ENCODE results near the gene SIN3B. TPM values are rescaled to one million over a fixed set of nuclear protein-coding genes. Genes with fewer than 3 reads are reported as not detected.

SIN3B gene
- polyA plus RNA-seq, 3 donors = 7.2 to 154 (median 10.2) TPM

GRCh38 chr19:16878181-16878965 is 49.2 kb downstream of the SIN3B start:
- no peak overlapping the region for H3K4me2 ChIP-seq (replicated peaks; ENCODE audit: extremely low read depth, low read length, poor library complexity, severe bottlenecking)
- H3K36me3 ChIP-seq (replicated peaks in 1 of 2; ENCODE audit: control insufficient read depth in 1 of 2, insufficient read depth in 2 of 2, low read length in 2 of 2) = peaks cover 52 to 66% of the 10 kb centered on the region in 2 donors
- Mint-ChIP-seq H3K4me1 (peaks cover 6% of the 10 kb centered on the region), H3K9me3 (peaks cover 57 to 70% (median 60%) of the 10 kb centered on the region in 7 donors), H3K27ac (no peak overlapping the region), H3K4me3 (no peak overlapping the region), H3K36me3 (peaks cover 64 to 79% of the 10 kb centered on the region in 2 donors), H3K27me3 (ENCODE audit: low read depth in 3 of 3) (peaks cover 0 to 6% (median 3%) of the 10 kb centered on the region in 3 donors)
- no peak overlapping the region for H2AFZ ChIP-seq (ENCODE audit: insufficient read depth, low read depth, low read length, poor library complexity, severe bottlenecking)
- no peak overlapping the region for H3K27ac ChIP-seq (ENCODE audit: low read depth in 1 of 2, low read length in 2 of 2)
- no peaks in the 10 kb centered on the region for H3K27me3 ChIP-seq (ENCODE audit: control insufficient read depth in 2 of 2, insufficient read depth in 2 of 2, low read length in 2 of 2)
- H3K9me3 ChIP-seq (replicated peaks in 1 of 2; ENCODE audit: control insufficient read depth in 1 of 2, insufficient read depth in 1 of 2, low read length in 2 of 2) = peaks cover 37 to 62% of the 10 kb centered on the region in 2 donors
- WGBS (ENCODE audit: insufficient coverage) = 98% methylated on average over 55 of the region's 55 CpGs
- intact Hi-C loops (cut with micrococcal nuclease) = no loop called here
- peaks cover 52% of the 10 kb centered on the region for H4K20me1 ChIP-seq (ENCODE audit: insufficient read depth, low read length)
- no peak for DNase-seq
- peaks cover 0 to 1% of the 10 kb centered on the region in 2 donors for H3K4me1 ChIP-seq (ENCODE audit: control insufficient read depth in 1 of 2, insufficient read depth in 2 of 2, low read length in 2 of 2)
- H3K9ac ChIP-seq (ENCODE audit: insufficient read depth, low read length, poor library complexity, severe bottlenecking) = no peak overlapping the region
- TF ChIP-seq, protein P1, sequence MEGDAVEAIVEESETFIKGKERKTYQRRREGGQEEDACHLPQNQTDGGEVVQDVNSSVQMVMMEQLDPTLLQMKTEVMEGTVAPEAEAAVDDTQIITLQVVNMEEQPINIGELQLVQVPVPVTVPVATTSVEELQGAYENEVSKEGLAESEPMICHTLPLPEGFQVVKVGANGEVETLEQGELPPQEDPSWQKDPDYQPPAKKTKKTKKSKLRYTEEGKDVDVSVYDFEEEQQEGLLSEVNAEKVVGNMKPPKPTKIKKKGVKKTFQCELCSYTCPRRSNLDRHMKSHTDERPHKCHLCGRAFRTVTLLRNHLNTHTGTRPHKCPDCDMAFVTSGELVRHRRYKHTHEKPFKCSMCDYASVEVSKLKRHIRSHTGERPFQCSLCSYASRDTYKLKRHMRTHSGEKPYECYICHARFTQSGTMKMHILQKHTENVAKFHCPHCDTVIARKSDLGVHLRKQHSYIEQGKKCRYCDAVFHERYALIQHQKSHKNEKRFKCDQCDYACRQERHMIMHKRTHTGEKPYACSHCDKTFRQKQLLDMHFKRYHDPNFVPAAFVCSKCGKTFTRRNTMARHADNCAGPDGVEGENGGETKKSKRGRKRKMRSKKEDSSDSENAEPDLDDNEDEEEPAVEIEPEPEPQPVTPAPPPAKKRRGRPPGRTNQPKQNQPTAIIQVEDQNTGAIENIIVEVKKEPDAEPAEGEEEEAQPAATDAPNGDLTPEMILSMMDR (IDR thresholded peaks at IDR 0.05) = no peak
- peaks cover 16% of the 10 kb centered on the region for H3K79me2 ChIP-seq (ENCODE audit: insufficient read depth, low read length)
- H3K4me3 ChIP-seq (replicated peaks in 1 of 3; ENCODE audit: low read depth in 2 of 3, low read length in 3 of 3) = no peak overlapping the region

DNA sequence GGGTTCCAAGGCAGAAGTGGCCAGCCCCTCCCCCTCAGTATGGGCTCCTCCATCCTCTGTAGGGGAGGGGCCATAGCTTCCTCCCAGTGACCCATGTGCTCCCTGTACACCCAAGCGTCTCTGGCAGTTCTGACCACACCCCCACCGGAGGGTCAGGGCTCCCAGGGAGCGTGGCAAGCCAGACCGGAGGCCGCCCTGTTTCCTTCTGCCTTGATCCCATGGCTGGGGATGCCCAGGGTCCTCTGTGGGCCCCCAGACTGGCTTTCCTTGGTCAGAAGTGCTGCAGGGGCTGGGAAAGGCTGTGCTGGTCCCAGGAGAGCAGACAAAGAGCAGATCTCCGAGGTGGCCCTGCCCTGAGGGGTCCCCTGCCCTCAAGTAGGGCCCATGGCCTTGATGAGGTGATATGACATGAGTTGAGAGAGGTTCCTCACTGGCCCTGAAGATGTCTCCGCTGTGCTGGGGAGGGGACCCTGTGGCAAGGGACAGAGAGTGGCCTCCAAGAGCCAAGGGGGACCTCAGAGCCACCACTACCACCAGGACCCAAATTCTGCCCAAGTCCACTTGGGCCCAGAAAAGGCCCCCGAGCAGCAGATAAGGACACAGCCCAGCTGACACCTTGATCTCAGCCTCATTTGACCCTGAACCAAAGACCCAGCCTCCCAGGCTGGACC is 51.8 kb downstream of the SIN3B start:
- peaks cover 37 to 71% of the 10 kb centered on the region in 2 donors for H3K9me3 ChIP-seq (replicated peaks in 1 of 2; ENCODE audit: control insufficient read depth in 1 of 2, insufficient read depth in 1 of 2, low read length in 2 of 2)
- no peak overlapping the region for H3K4me3 Mint-ChIP-seq

More for the DNA sequence above, 51.8 kb downstream of the SIN3B start:
- Histone ChIP-seq H3K79me2 (ENCODE audit: insufficient read depth, low read length) (no peaks in the 10 kb centered on the region), H3K27ac (ENCODE audit: low read depth in 1 of 2, low read length in 2 of 2) (no peak overlapping the region), H3K27me3 (ENCODE audit: control insufficient read depth in 2 of 2, insufficient read depth in 2 of 2, low read length in 2 of 2) (no peaks in the 10 kb centered on the region), H3K4me2 (replicated peaks; ENCODE audit: extremely low read depth, low read length, poor library complexity, severe bottlenecking) (no peak overlapping the region), H2AFZ (ENCODE audit: insufficient read depth, low read depth, low read length, poor library complexity, severe bottlenecking) (no peak overlapping the region), H3K4me3 (replicated peaks in 1 of 3; ENCODE audit: low read depth in 2 of 3, low read length in 3 of 3) (no peak overlapping the region), H3K36me3 (replicated peaks in 1 of 2; ENCODE audit: control insufficient read depth in 1 of 2, insufficient read depth in 2 of 2, low read length in 2 of 2) (peaks cover 43 to 47% of the 10 kb centered on the region in 2 donors), H4K20me1 (ENCODE audit: insufficient read depth, low read length) (peaks cover 26% of the 10 kb centered on the region), H3K9ac (ENCODE audit: insufficient read depth, low read length, poor library complexity, severe bottlenecking) (no peak overlapping the region), H3K4me1 (ENCODE audit: control insufficient read depth in 1 of 2, insufficient read depth in 2 of 2, low read length in 2 of 2) (peaks cover 0 to 5% of the 10 kb centered on the region in 2 donors)
- intact Hi-C loops (cut with micrococcal nuclease) = no loop called here
- peaks cover 2 to 9% (median 6%) of the 10 kb centered on the region in 3 donors for H3K27me3 Mint-ChIP-seq (ENCODE audit: low read depth in 3 of 3)
- peaks cover 52 to 66% (median 64%) of the 10 kb centered on the region in 7 donors for H3K9me3 Mint-ChIP-seq
- 95% methylated on average over 7 of the region's 8 CpGs for WGBS (ENCODE audit: insufficient coverage)
- TF ChIP-seq, protein P1 (IDR thresholded peaks at IDR 0.05) = no peak
- H3K4me1 Mint-ChIP-seq = peaks cover 2% of the 10 kb centered on the region
- no peak overlapping the region for H3K27ac Mint-ChIP-seq
- DNase-seq = no peak
- H3K36me3 Mint-ChIP-seq = peaks cover 46 to 52% of the 10 kb centered on the region in 2 donors

Data from CD14-positive monocyte (primary cell).